ENCODE results near the gene G2E3.
"Not testable (repeated sequence)": the region's sequence is repeated elsewhere in the genome, so short reads cannot be mapped to it uniquely, and the experiment has no call there.

G2E3 gene

GRCh38 chr14:30638926-30639325 is 80.0 kb downstream of the G2E3 start:
- no peak for DNase-seq (ENCODE audit: low read depth in 1 of 2, low spot score in 1 of 2)
- Histone ChIP-seq H3K4me3 (replicated peaks; ENCODE audit: insufficient read depth, low read length) (no peak overlapping the region), H3K27me3 (ENCODE audit: insufficient read depth, poor library complexity, severe bottlenecking) (no peaks in the 10 kb centered on the region), H3K27ac (replicated peaks) (no peak overlapping the region)
- TF ChIP-seq SPI1 (IDR thresholded peaks at IDR 0.05; ENCODE audit: borderline replicate concordance, low read depth), result no peak
- no peak for TF ChIP-seq REST (IDR thresholded peaks at IDR 0.05; ENCODE audit: insufficient replicate concordance, low read depth)
- no peak for TF ChIP-seq GABPA (IDR thresholded peaks at IDR 0.05; ENCODE audit: low read depth)

GRCh38 chr14:30641207-30641606 is 82.2 kb downstream of the G2E3 start:
- no peak for TF ChIP-seq SPI1 (IDR thresholded peaks at IDR 0.05; ENCODE audit: borderline replicate concordance, low read depth)
- no peak for TF ChIP-seq GABPA (IDR thresholded peaks at IDR 0.05; ENCODE audit: low read depth)
- TF ChIP-seq POLR2AphosphoS5 (IDR thresholded peaks at IDR 0.05; ENCODE audit: low read depth), result no peak
- TF ChIP-seq REST (IDR thresholded peaks at IDR 0.05; ENCODE audit: insufficient replicate concordance, low read depth), result no peak
- no peak for TF ChIP-seq CTCF (IDR thresholded peaks at IDR 0.05; ENCODE audit: insufficient read depth, low read length)
- DNase-seq (ENCODE audit: low read depth in 1 of 2, low spot score in 1 of 2), result no peak

GRCh38 chr14:30644462-30644861 is 85.5 kb downstream of the G2E3 start:
- not testable (repeated sequence) for H3K27me3 ChIP-seq (ENCODE audit: insufficient read depth, poor library complexity, severe bottlenecking); H3K4me3 ChIP-seq (replicated peaks; ENCODE audit: insufficient read depth, low read length); DNase-seq (ENCODE audit: low read depth in 1 of 2, low spot score in 1 of 2); H3K27ac ChIP-seq (replicated peaks)

More at GRCh38 chr14:30641207-30641606, 82.2 kb downstream of the G2E3 start:
- Histone ChIP-seq H3K27ac (replicated peaks) (no peak overlapping the region), H3K4me3 (replicated peaks; ENCODE audit: insufficient read depth, low read length) (no peak overlapping the region), H3K27me3 (ENCODE audit: insufficient read depth, poor library complexity, severe bottlenecking) (no peaks in the 10 kb centered on the region)

- H3K27me3 ChIP-seq (ENCODE audit: insufficient read depth, poor library complexity, severe bottlenecking), result no peaks in the 10 kb centered on the region
- TF ChIP-seq REST (IDR thresholded peaks at IDR 0.05; ENCODE audit: insufficient replicate concordance, low read depth), result no peak
- H3K27ac ChIP-seq (replicated peaks), result no peak overlapping the region
- H3K4me3 ChIP-seq (replicated peaks; ENCODE audit: insufficient read depth, low read length), result no peak overlapping the region
- no peak for DNase-seq (ENCODE audit: low read depth in 1 of 2, low spot score in 1 of 2)
Measured at GRCh38 chr14:30645600-30645999, 86.6 kb downstream of the G2E3 start.

GRCh38 chr14:30648471-30648870 is 89.5 kb downstream of the G2E3 start:
- Histone ChIP-seq H3K4me3 (replicated peaks; ENCODE audit: insufficient read depth, low read length) (no peak overlapping the region), H3K27me3 (ENCODE audit: insufficient read depth, poor library complexity, severe bottlenecking) (no peaks in the 10 kb centered on the region), H3K27ac (replicated peaks) (no peak overlapping the region)
- no peak for DNase-seq (ENCODE audit: low read depth in 1 of 2, low spot score in 1 of 2)
- TF ChIP-seq CTCF (IDR thresholded peaks at IDR 0.05; ENCODE audit: insufficient read depth, low read length) (no peak), POLR2AphosphoS5 (IDR thresholded peaks at IDR 0.05; ENCODE audit: low read depth) (no peak), REST (IDR thresholded peaks at IDR 0.05; ENCODE audit: insufficient replicate concordance, low read depth) (no peak), GABPA (IDR thresholded peaks at IDR 0.05; ENCODE audit: low read depth) (no peak), SPI1 (IDR thresholded peaks at IDR 0.05; ENCODE audit: borderline replicate concordance, low read depth) (no peak)
